Measurements from ENCODE around the gene MBNL3.

MBNL3 gene

GRCh38 chrX:132413459-132413858 is 75.4 kb downstream of the MBNL3 start:
- DNase-seq = no peak

GRCh38 chrX:132412208-132412607 is 76.6 kb downstream of the MBNL3 start:
- DNase-seq = no peak

GRCh38 chrX:132411310-132411977 is 77.4 kb downstream of the MBNL3 start:
- DNase-seq = no peak

GRCh38 chrX:132409780-132410556 is 78.9 kb downstream of the MBNL3 start:
- DNase-seq = no peak

GRCh38 chrX:132407691-132408090 is 81.1 kb downstream of the MBNL3 start:
- no peak for DNase-seq

- no peak for DNase-seq
Measured at GRCh38 chrX:132406106-132406505, 82.7 kb downstream of the MBNL3 start.

GRCh38 chrX:132404266-132404665 is 84.6 kb downstream of the MBNL3 start:
- no peak for DNase-seq

GRCh38 chrX:132401935-132402334 is 86.9 kb downstream of the MBNL3 start:
- no peak for DNase-seq

- DNase-seq = no peak
Measured at GRCh38 chrX:132400706-132401105, 88.1 kb downstream of the MBNL3 start.

- no peak for DNase-seq
Measured at GRCh38 chrX:132395645-132396044, 93.2 kb downstream of the MBNL3 start.

- DNase-seq = no peak
Measured at GRCh38 chrX:132395026-132395425, 93.8 kb downstream of the MBNL3 start.

GRCh38 chrX:132394591-132394990 is 94.2 kb downstream of the MBNL3 start:
- DNase-seq = no peak

- no peak for DNase-seq
Measured at GRCh38 chrX:132393992-132394391, 94.8 kb downstream of the MBNL3 start.

- DNase-seq = no peak
Measured at GRCh38 chrX:132393485-132393884, 95.4 kb downstream of the MBNL3 start.

GRCh38 chrX:132393085-132393484 is 95.8 kb downstream of the MBNL3 start:
- DNase-seq = no peak

- no peak for DNase-seq
Measured at GRCh38 chrX:132390792-132391191, 98.0 kb downstream of the MBNL3 start.

GRCh38 chrX:132389480-132389879 is 99.4 kb downstream of the MBNL3 start:
- DNase-seq = no peak

- no peak for DNase-seq
Measured at GRCh38 chrX:132388371-132388770, 100.5 kb downstream of the MBNL3 start.

- no peak for DNase-seq
Measured at GRCh38 chrX:132384301-132384700, 104.5 kb downstream of the MBNL3 start.

- DNase-seq = no peak
Measured at GRCh38 chrX:132382068-132382467, 106.8 kb downstream of the MBNL3 start.

- no peak for DNase-seq
Measured at GRCh38 chrX:132378281-132378680, 110.6 kb downstream of the MBNL3 start.

- DNase-seq = no peak
Measured at GRCh38 chrX:132375941-132376340, 112.9 kb downstream of the MBNL3 start.

- no peak for DNase-seq
Measured at GRCh38 chrX:132373610-132374009, 115.2 kb downstream of the MBNL3 start.

- no peak for DNase-seq
Measured at GRCh38 chrX:132369617-132370326, 119.1 kb downstream of the MBNL3 start.
